Suppressor macrophage (primary cell): ENCODE results near the gene BRIP1.
"Not testable (repeated sequence)": the region's sequence is repeated elsewhere in the genome, so short reads cannot be mapped to it uniquely, and the experiment has no call there.

Experiments used
- DNase-seq, 4 experiments: peaks; one replicate each; pipeline ENCODE4 v3.0.0-alpha.2; 2020 to 2022
- total RNA-seq, 17 experiments: gene quantifications; one replicate each; lab custom pipeline; 2026; ENCODE audit warnings: mixed read lengths in 6 of 17, inconsistent platforms in 3 of 17; lab: John Stamatoyannopoulos, UW

The BRIP1 gene
- 5.9 to 106 (median 21.0) reads per million in 17 experiments for total RNA-seq

DNA sequence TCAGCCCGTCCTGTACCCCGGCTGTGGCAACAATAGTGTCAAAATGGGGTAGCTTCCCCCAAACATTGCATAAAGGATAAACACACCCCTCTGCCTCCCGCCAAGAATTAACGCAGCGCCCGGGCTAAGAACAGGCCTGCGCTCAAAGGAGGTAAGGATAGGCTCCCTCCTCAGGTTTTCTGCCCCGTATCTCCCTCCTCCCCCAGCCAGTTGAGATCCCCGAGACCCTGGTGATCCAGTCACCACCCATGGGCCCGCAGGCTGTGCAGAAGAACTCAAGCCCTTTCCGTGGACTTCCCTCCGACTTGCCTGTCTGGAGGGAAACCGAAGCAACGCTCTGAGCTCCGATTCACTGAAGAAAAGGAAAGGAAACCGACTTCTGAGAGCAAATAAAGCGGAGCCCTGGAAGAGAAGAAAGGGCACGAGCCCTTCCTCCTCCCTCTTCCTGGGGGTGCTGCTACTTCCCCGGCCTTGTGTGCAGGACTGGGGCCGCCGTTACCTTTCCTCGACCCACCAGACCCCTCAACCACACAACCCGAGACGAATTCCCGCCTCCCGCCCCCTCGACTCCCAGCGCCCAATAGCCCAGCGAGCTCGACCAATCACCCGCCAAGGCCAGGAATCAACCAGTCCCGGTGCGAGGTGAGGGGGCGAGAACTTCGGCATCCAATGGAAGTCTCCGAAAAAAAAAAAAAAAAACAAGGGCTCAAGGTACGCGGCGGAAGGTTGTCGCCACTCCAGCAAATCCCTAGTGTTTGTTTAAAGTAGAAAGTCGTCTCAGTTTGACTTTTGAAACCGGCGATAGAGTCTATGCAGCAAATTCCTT, at the start of gene BRIP1:
BRIP1 (minus strand) TSS at position 554 of the 826 bp plus-strand sequence. CDS start 1,989 bp downstream, outside the sequence.
- peak; percentile 92 to 95 (median 94) for DNase-seq

GRCh38 chr17:61908292-61909037, 45.1 kb upstream of the BRIP1 start:
- DNase-seq: no peak

DNA sequence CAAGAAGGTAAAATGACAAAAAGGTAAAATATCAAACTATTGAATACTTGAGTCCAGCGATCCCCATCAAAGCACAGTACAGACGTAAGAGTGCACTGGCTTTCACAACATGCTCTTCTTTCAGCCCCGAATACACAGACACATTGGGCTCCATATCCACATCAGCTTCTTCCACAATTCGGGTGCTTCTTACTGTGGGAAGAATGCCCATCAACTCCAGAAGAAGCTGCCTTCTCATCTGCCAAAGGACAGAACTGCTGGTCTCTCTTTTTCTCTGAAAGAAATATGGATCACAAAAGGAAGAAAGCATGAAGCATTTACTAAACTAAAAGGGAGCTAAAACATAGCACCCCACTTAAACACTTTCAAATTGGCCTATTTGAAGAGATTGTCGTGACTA, 44.0 kb upstream of the BRIP1 start:
- DNase-seq: no peak

- DNase-seq: no peak
These were observed 40.9 kb upstream of the BRIP1 start for GRCh38 chr17:61904094-61904710.

DNA sequence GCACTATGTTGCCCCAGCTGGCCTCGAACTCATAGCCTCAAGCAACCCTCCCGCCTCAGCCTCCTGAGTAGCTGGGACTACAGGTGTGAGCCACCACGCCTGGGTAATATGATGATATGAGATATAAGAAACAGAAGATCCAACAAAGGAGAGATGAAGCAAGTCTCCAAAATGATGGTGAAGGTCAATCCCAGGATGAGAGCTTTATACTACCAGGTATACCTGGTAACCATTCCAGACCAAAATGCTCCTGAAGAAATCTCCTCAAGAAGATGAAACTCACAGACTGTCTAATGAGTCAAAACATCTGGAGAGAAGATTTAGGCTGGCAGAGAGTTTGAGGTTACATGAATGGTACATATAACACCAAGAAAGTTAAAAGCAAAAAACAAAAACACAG, 39.9 kb upstream of the BRIP1 start:
- no peak for DNase-seq

DNA sequence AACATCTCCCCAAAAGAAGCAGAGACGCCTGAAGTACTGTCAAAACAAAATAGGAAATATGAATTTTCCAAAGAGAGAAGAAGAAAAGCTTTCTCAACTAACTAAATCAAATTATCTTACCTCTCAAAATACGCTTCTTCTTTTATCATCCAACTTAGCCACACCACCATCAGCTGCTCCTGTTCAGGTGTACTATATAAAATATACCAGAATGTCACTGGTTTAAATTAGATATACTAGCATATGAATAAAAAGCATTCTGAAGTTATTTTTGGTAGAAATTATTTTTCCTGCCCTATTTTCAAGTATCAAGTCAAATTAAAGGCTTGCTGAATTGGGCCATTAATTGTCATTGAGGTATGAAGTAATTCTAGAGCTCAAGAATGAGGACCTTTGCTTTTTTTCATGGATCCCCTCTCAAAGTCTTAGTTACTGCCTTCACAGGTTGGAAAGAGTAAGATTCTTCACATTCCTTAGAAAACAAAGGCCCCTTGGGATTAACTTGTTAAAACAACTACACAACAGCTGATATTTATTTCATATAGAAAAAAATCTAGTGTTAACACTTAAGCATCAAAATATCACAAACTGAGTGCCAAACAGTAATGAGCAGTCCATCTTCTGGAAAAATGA, 34.3 kb upstream of the BRIP1 start:
- no peak for DNase-seq

DNA sequence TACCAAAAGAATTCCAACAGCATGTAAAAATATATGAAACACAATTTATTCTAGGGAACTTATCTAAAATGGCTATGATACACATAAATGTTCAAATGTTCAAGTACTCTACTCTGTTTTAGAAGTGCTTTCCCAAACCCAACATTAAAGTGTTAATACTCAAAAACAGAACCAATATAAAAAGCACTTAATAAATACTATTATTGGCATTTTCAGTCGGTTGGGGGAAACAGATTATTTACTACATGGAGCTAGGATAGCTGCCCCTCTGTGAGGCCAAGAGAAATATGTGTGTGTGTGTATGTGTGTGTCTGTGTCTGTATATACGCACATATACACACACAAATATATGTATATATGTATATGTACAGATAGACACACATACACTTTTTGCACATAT, 32.1 kb upstream of the BRIP1 start:
- no peak for DNase-seq

GRCh38 chr17:61894310-61894709, 31.0 kb upstream of the BRIP1 start:
- not testable (repeated sequence) for DNase-seq

GRCh38 chr17:61887733-61888132, 24.4 kb upstream of the BRIP1 start:
- DNase-seq: not testable (repeated sequence)

DNA sequence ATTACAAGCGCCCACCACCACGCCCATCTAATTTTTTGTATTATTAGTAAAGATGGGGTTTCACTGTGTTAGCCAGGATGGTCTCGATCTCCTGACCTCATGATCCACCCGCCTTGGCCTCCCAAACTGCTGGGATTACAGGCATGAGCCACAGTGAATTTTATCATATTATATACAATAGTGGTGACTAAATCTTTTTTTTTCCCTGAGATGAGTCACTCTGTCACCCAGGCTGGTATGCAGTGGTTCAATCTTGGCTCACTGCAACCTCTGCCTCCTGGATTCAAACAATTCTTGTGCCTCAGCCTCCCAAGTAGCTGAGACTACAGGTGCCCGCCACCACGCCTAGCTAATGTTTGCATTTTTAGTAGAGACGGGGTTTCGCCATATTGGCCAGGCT, 22.5 kb upstream of the BRIP1 start:
- not testable (repeated sequence) for DNase-seq

GRCh38 chr17:61884864-61885263, 21.5 kb upstream of the BRIP1 start:
- no peak for DNase-seq

GRCh38 chr17:61880589-61881102, 17.3 kb upstream of the BRIP1 start:
- no peak for DNase-seq

DNA sequence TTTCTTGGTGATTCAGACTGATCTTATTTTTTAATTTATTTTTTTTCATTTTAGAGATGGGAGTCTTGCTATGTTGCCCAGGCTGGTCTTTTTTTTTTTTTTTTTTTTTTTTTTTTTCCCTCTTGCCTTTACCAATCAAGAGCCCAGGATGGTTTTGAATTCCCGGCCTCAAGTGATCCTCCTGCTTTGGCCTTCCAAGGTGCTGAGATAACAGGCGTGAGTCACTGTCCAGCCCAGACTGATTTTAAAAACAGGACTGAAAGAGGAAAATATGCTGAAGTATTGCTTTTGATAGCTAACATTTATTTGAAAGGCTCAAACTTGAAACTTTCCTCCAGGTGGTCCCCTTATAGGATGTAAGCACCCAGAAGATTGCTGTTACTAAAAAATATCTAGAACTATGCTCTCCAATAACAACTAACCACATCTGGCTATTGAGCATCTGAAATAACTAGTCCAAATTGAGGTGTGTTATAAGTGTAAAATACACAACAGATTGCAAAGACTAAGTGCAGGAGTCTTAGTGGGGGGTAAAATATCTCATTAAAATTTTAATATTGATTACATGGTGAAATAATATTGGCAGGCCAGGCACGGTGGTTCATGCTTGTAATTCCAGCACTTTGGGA, 15.8 kb upstream of the BRIP1 start:
- no peak for DNase-seq

DNA sequence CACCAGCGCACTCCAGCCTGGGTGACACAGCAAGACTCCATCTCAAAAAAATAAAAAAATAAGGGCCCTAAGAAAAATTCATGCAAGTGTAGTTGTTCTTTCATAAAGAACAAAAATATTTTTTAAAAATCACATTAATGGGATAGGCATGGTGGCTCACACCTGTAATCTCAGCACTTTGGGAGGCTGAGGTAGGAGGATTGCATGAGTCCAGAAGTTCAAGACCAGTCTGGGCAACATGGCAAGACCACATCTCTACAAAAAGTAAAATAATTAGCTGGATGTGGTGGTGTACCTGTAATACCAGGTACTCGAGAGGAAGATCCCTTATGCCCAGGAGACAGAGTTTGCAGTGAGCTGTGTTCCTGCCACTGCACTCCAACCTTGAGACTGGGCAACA, 15.2 kb upstream of the BRIP1 start:
- no peak for DNase-seq

- DNase-seq: no peak
These were observed 14.5 kb upstream of the BRIP1 start for GRCh38 chr17:61877837-61878236.

GRCh38 chr17:61875804-61876203, 12.5 kb upstream of the BRIP1 start:
- no peak for DNase-seq

- DNase-seq: no peak
These were observed 12.0 kb upstream of the BRIP1 start for GRCh38 chr17:61875285-61875684.

DNA sequence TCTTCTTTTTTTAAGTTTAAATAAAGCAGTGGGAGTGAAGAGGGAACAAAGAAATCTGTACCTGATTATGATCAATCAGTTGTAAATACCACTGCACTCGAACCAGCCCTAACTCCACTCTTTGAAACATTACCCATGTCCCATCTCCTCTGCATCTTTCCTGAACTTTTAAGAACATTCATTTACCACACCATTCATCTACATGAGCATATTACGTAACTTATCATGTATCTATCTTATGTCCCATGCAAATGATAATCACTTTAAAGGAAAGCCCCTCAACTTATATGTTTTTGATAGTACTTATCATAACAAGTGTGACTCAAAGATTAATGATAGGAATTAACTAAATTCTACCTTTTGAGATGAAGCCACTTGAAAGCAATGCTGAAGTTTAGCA, 10.7 kb upstream of the BRIP1 start:
- DNase-seq: no peak

- DNase-seq: no peak
These were observed 8.8 kb upstream of the BRIP1 start for GRCh38 chr17:61872099-61872498.

GRCh38 chr17:61869138-61869537, 5.8 kb upstream of the BRIP1 start:
- no peak for DNase-seq

GRCh38 chr17:61868074-61868473, 4.7 kb upstream of the BRIP1 start:
- DNase-seq: no peak

DNA sequence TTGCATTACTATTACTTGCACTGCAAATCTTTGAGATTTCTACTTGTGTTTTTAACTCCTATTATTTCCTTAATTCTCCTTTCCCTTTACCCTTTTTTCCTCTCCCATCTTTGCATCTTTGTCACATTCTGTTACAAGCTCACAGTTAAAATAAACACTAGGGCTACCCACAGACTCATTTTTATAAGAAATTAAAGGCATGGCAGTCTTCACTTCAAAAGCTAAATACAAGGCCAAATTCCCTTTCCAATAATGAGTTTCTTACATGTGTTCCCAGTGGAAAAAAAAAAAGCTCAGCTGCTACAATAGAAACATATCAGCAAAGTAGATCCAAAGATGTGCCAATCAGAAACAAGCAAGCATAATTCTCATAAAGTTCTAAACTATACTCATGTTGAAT, 3.7 kb upstream of the BRIP1 start:
- no peak for DNase-seq
